Neuron (in vitro differentiated cells): ENCODE measurements around the gene KAT6B.

Source experiments
- H2AFZ ChIP-seq: one replicate; pipeline ENCODE4 v1.6.1; 2013; ENCODE audit warnings: low read depth, mild to moderate bottlenecking, inconsistent platforms, low read length, moderate library complexity
- H3K27me3 ChIP-seq: one replicate; pipeline ENCODE4 v1.6.1; 2013; ENCODE audit warnings: low read length; ENCODE audit not compliant: insufficient read depth
- H3K36me3 ChIP-seq: one replicate; pipeline ENCODE4 v1.6.1; 2013; ENCODE audit warnings: low read length; ENCODE audit not compliant: insufficient read depth
- H3K4me1 ChIP-seq: one replicate; pipeline ENCODE4 v1.6.1; 2013; ENCODE audit warnings: low read length; ENCODE audit not compliant: insufficient read depth
- H3K4me3 ChIP-seq: 2 replicates; pipeline ENCODE4 v1.5.1; 2013; ENCODE audit warnings: mild to moderate bottlenecking, low read length, moderate library complexity
- H3K9me3 ChIP-seq: one replicate; pipeline ENCODE4 v1.6.1; 2013; ENCODE audit warnings: low read length

Gene KAT6B

GRCh38 chr10:74854610-74855009 is 28.2 kb downstream of the KAT6B start:
- Histone ChIP-seq H3K4me3 (no peak overlapping the region), H2AFZ (no peak overlapping the region), H3K27me3 (no peaks in the 10 kb centered on the region), H3K4me1 (peaks cover 8% of the 10 kb centered on the region), H3K9me3 (peaks cover 5% of the 10 kb centered on the region), H3K36me3 (peaks cover 8% of the 10 kb centered on the region)

GRCh38 chr10:74855027-74855426 is 28.6 kb downstream of the KAT6B start:
- Histone ChIP-seq H3K27me3 (no peaks in the 10 kb centered on the region), H3K36me3 (peaks cover 7% of the 10 kb centered on the region), H3K4me3 (no peak overlapping the region), H3K4me1 (peaks cover 8% of the 10 kb centered on the region), H2AFZ (no peak overlapping the region), H3K9me3 (peaks cover 5% of the 10 kb centered on the region)

GRCh38 chr10:74855439-74855838 is 29.0 kb downstream of the KAT6B start:
- peaks cover 8% of the 10 kb centered on the region for H3K4me1 ChIP-seq
- H3K4me3 ChIP-seq: no peak overlapping the region

GRCh38 chr10:74856940-74857339 is 30.5 kb downstream of the KAT6B start:
- Histone ChIP-seq H3K4me1 (peaks cover 6% of the 10 kb centered on the region), H3K9me3 (peaks cover 5% of the 10 kb centered on the region), H3K36me3 (peaks cover 2% of the 10 kb centered on the region), H2AFZ (no peak overlapping the region), H3K27me3 (no peaks in the 10 kb centered on the region), H3K4me3 (no peak overlapping the region)

More at GRCh38 chr10:74855439-74855838, 29.0 kb downstream of the KAT6B start:
- Histone ChIP-seq H2AFZ (no peak overlapping the region), H3K36me3 (peaks cover 4% of the 10 kb centered on the region), H3K27me3 (no peaks in the 10 kb centered on the region), H3K9me3 (peaks cover 5% of the 10 kb centered on the region)

GRCh38 chr10:74857586-74857985 is 31.2 kb downstream of the KAT6B start:
- H3K4me1 ChIP-seq: no peaks in the 10 kb centered on the region
- H3K4me3 ChIP-seq: no peak overlapping the region
- peaks cover 2% of the 10 kb centered on the region for H3K36me3 ChIP-seq
- H3K9me3 ChIP-seq: peaks cover 5% of the 10 kb centered on the region
- H2AFZ ChIP-seq: no peak overlapping the region
- no peaks in the 10 kb centered on the region for H3K27me3 ChIP-seq

- Histone ChIP-seq H3K27me3 (no peaks in the 10 kb centered on the region), H3K4me1 (no peaks in the 10 kb centered on the region), H3K36me3 (no peaks in the 10 kb centered on the region), H3K4me3 (no peak overlapping the region), H3K9me3 (peaks cover 5% of the 10 kb centered on the region), H2AFZ (no peak overlapping the region)
Observed at GRCh38 chr10:74859546-74859945, 33.1 kb downstream of the KAT6B start.

GRCh38 chr10:74862625-74863024 is 36.2 kb downstream of the KAT6B start:
- H3K36me3 ChIP-seq: no peaks in the 10 kb centered on the region
- H3K4me1 ChIP-seq: peaks cover 5% of the 10 kb centered on the region
- H3K9me3 ChIP-seq: no peaks in the 10 kb centered on the region
- H3K27me3 ChIP-seq: no peaks in the 10 kb centered on the region
- no peak overlapping the region for H2AFZ ChIP-seq
- no peak overlapping the region for H3K4me3 ChIP-seq

GRCh38 chr10:74863551-74863950 is 37.2 kb downstream of the KAT6B start:
- H3K27me3 ChIP-seq: no peaks in the 10 kb centered on the region
- no peaks in the 10 kb centered on the region for H3K9me3 ChIP-seq
- no peak overlapping the region for H2AFZ ChIP-seq
- H3K4me1 ChIP-seq: peaks cover 7% of the 10 kb centered on the region
- H3K36me3 ChIP-seq: no peaks in the 10 kb centered on the region
- no peak overlapping the region for H3K4me3 ChIP-seq

GRCh38 chr10:74867351-74867750 is 41.0 kb downstream of the KAT6B start:
- Histone ChIP-seq H3K36me3 (no peaks in the 10 kb centered on the region), H3K27me3 (no peaks in the 10 kb centered on the region), H2AFZ (no peak overlapping the region), H3K9me3 (no peaks in the 10 kb centered on the region), H3K4me3 (no peak overlapping the region), H3K4me1 (peaks cover 7% of the 10 kb centered on the region)

GRCh38 chr10:74868392-74868977 is 42.1 kb downstream of the KAT6B start:
- Histone ChIP-seq H3K4me3 (no peak overlapping the region), H3K36me3 (peaks cover 4% of the 10 kb centered on the region), H3K27me3 (no peaks in the 10 kb centered on the region), H3K4me1 (peaks cover 7% of the 10 kb centered on the region), H3K9me3 (no peaks in the 10 kb centered on the region), H2AFZ (no peak overlapping the region)

- Histone ChIP-seq H3K4me1 (peaks cover 7% of the 10 kb centered on the region), H3K4me3 (no peak overlapping the region), H3K27me3 (no peaks in the 10 kb centered on the region), H3K36me3 (peaks cover 4% of the 10 kb centered on the region), H2AFZ (no peak overlapping the region), H3K9me3 (no peaks in the 10 kb centered on the region)
Observed at GRCh38 chr10:74869635-74870034, 43.2 kb downstream of the KAT6B start.

- Histone ChIP-seq H2AFZ (no peak overlapping the region), H3K9me3 (no peaks in the 10 kb centered on the region), H3K4me1 (peaks cover 7% of the 10 kb centered on the region), H3K27me3 (no peaks in the 10 kb centered on the region), H3K36me3 (peaks cover 4% of the 10 kb centered on the region), H3K4me3 (no peak overlapping the region)
Observed at GRCh38 chr10:74870191-74870590, 43.8 kb downstream of the KAT6B start.

GRCh38 chr10:74871595-74872382 is 45.4 kb downstream of the KAT6B start:
- peaks cover 18% of the 10 kb centered on the region for H3K4me1 ChIP-seq
- peaks cover 4% of the 10 kb centered on the region for H3K36me3 ChIP-seq
- no peak overlapping the region for H2AFZ ChIP-seq
- H3K4me3 ChIP-seq: no peak overlapping the region
- H3K27me3 ChIP-seq: no peaks in the 10 kb centered on the region
- no peaks in the 10 kb centered on the region for H3K9me3 ChIP-seq
